KMS-11 (cell line): ENCODE data around the gene MATN3.

Experiments
- H2AFZ ChIP-seq: fragments of 200-600 bp; sonication (generic); 2 replicates; pipeline ENCODE4 v1.6.1; 2016; ENCODE audit warnings: antibody characterized with exemption, mixed run types, low read depth
- H3K27ac ChIP-seq: fragments of 200-600 bp; sonication (generic); 2 replicates; pipeline ENCODE4 v1.6.1; 2016; ENCODE audit warnings: mild to moderate bottlenecking, mixed run types
- H3K27me3 ChIP-seq: fragments of 200-600 bp; sonication (generic); 2 replicates; pipeline ENCODE4 v1.6.1; 2017; ENCODE audit warnings: mild to moderate bottlenecking, low read depth, mixed run types, moderate library complexity; ENCODE audit not compliant: insufficient read depth
- H3K36me3 ChIP-seq: fragments of 200-600 bp; sonication (generic); 2 replicates; pipeline ENCODE4 v1.6.1; 2017; ENCODE audit warnings: mild to moderate bottlenecking, mixed run types; ENCODE audit not compliant: insufficient read depth
- H3K4me1 ChIP-seq: fragments of 200-600 bp; sonication (generic); 2 replicates; pipeline ENCODE4 v1.6.1; 2016; ENCODE audit warnings: mild to moderate bottlenecking, low read depth, mixed run types; ENCODE audit not compliant: poor library complexity, severe bottlenecking
- H3K4me2 ChIP-seq: fragments of 200-600 bp; sonication (generic); 2 replicates; pipeline ENCODE4 v1.7.0; 2016; ENCODE audit warnings: mild to moderate bottlenecking, mixed run types
- H3K4me3 ChIP-seq: fragments of 200-600 bp; sonication (generic); IDR thresholded peaks from 2 replicates; pipeline ENCODE4 v1.6.1; 2017; ENCODE audit warnings: low read depth, low read length, mixed read lengths; ENCODE audit not compliant: insufficient read depth
- H3K79me2 ChIP-seq: fragments of 200-600 bp; sonication (generic); 2 replicates; pipeline ENCODE4 v1.6.1; 2016; ENCODE audit warnings: low read depth, mixed run types; ENCODE audit not compliant: insufficient read depth
- H3K9ac ChIP-seq: fragments of 200-600 bp; sonication (generic); 2 replicates; pipeline ENCODE4 v1.6.1; 2016; ENCODE audit warnings: mild to moderate bottlenecking, mixed run types
- H4K20me1 ChIP-seq: fragments of 200-600 bp; sonication (generic); 2 replicates; pipeline ENCODE4 v1.6.1; 2016; ENCODE audit warnings: mild to moderate bottlenecking, mixed run types; ENCODE audit not compliant: insufficient read depth
- CTCF ChIP-seq: fragments of 200-600 bp; sonication (generic); conservative IDR thresholded peaks from 2 replicates; pipeline ENCODE4 v1.6.1; 2017; ENCODE audit warnings: low read depth, mild to moderate bottlenecking, antibody characterized with exemption, low read length, moderate library complexity, mixed read lengths

MATN3 gene

GRCh38 chr2:20015482-20016083, 3.1 kb upstream of the MATN3 start:
- H3K27me3 ChIP-seq = peaks cover 13% of the 10 kb centered on the region
- no peak overlapping the region for H3K27ac ChIP-seq
- no peak overlapping the region for H2AFZ ChIP-seq
- no peaks in the 10 kb centered on the region for H3K4me1 ChIP-seq
- H4K20me1 ChIP-seq = no peaks in the 10 kb centered on the region
- H3K36me3 ChIP-seq = no peaks in the 10 kb centered on the region
- no peak overlapping the region for H3K9ac ChIP-seq
- no peaks in the 10 kb centered on the region for H3K79me2 ChIP-seq
- no peak overlapping the region for H3K4me3 ChIP-seq
- TF ChIP-seq CTCF = peak; percentile 71
- no peak overlapping the region for H3K4me2 ChIP-seq

GRCh38 chr2:20013126-20013849, 820 bp upstream of the MATN3 start:
- Histone ChIP-seq H3K36me3 (no peaks in the 10 kb centered on the region), H3K4me2 (peak overlapping the region; percentile 36), H2AFZ (0 out of 2 replicates have a peak overlapping the region, but pooled peaks have one; percentile 38), H3K4me3 (no peak overlapping the region), H3K79me2 (no peaks in the 10 kb centered on the region), H3K4me1 (no peaks in the 10 kb centered on the region), H3K27me3 (peaks cover 13% of the 10 kb centered on the region), H3K9ac (no peak overlapping the region), H3K27ac (no peak overlapping the region), H4K20me1 (no peaks in the 10 kb centered on the region)
- no peak for TF ChIP-seq CTCF

DNA sequence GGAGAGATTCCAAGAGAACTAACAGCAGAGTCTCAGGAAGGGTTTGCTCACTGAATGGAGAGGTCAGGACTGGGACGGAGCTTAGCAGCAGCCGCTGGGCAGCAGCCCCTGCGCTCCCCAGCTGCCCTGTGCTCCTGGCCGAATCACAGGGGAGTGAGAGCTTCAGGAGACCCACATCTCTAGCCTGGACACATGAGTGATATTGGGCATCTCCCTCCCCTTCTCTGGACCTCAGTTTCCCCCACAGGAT, 511 bp downstream of the MATN3 start:
- no peaks in the 10 kb centered on the region for H3K79me2 ChIP-seq
- no peaks in the 10 kb centered on the region for H3K4me1 ChIP-seq
- no peaks in the 10 kb centered on the region for H4K20me1 ChIP-seq
- H3K36me3 ChIP-seq = no peaks in the 10 kb centered on the region
- H3K9ac ChIP-seq = no peak overlapping the region
- no peak overlapping the region for H3K27ac ChIP-seq
- H3K4me2 ChIP-seq = no peak overlapping the region
- H3K4me3 ChIP-seq = no peak overlapping the region
- peak overlapping the region; percentile 38; the same call in 1 of the 2 replicates for H2AFZ ChIP-seq
- TF ChIP-seq CTCF = no peak
- peaks cover 13% of the 10 kb centered on the region for H3K27me3 ChIP-seq

DNA sequence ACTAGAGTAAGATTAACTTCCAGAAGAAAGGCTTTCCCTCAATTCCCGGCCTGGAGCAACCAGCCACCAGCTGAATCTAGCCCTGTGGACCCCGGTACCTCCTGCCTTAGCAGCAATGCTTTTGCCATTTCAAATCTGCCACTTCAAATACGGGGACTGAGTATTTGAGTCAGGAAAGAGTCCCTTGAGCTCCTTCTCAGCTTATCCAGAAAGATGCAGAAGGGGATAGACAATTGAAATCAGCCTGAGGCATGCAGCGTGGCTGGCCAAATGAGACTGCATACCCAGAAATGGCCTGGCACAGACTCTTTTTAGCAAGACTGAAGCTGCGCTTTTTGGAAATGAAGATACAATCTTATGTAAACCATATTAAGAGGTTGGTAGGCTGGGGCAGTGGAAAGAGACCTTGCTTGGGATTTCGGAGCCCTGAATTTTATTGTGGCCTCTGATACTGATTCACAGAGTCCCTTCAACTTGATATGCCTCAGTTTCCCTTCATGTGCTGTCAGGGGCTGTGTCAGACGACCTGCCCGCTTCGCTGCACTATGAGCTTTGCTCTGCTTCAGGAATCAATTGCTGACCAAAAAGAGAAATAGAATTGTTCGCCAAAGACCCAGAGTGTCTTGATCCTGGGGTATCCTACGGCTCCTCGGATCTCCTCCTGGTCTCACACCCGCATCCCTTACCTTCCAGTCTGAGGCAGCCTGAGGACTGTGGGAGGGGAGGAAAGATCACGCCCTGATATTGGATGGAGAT, 1.0 kb downstream of the MATN3 start:
- peak overlapping the region; percentile 38; the same call in 1 of the 2 replicates for H2AFZ ChIP-seq
- no peaks in the 10 kb centered on the region for H3K36me3 ChIP-seq
- H3K27me3 ChIP-seq = peaks cover 13% of the 10 kb centered on the region
- no peaks in the 10 kb centered on the region for H3K79me2 ChIP-seq
- no peak for TF ChIP-seq CTCF
- H3K4me3 ChIP-seq = no peak overlapping the region
- H3K27ac ChIP-seq = no peak overlapping the region
- no peak overlapping the region for H3K9ac ChIP-seq
- no peak overlapping the region for H3K4me2 ChIP-seq
- H3K4me1 ChIP-seq = no peaks in the 10 kb centered on the region
- H4K20me1 ChIP-seq = no peaks in the 10 kb centered on the region
